Right lobe of liver (tissue), 6 donors: Measurements from ENCODE around the gene CACNA1D. TPM values are rescaled to one million over a fixed set of nuclear protein-coding genes. Genes with fewer than 3 reads are reported as not detected.

Source experiments
- ATAC-seq, 4 donors: fragments of 200-7000 bp; cut with Tn5 transposase; one replicate each; pipeline ENCODE4 v1.9.1; 2020; ENCODE audit warnings: mild to moderate bottlenecking in 4 of 4, moderate library complexity in 4 of 4
- DNase-seq, 3 donors: peaks; one replicate each; pipeline ENCODE4 v3.0.0-alpha.2; 2020
- H3K27ac ChIP-seq, 3 donors: fragments of 200-600 bp; one replicate each; pipeline ENCODE4 v1.8.0; 2022
- H3K27me3 ChIP-seq, 2 donors: fragments of 200-600 bp; one replicate each; pipeline ENCODE4 v1.8.0; 2022
- H3K36me3 ChIP-seq, 4 donors: fragments of 200-600 bp; sonication (generic) in 1 of 4; one replicate each; pipeline versions ENCODE4 v1.5.1 to v1.8.0; 2017 to 2022; ENCODE audit warnings: control low read depth in 1 of 4
- H3K4me1 ChIP-seq, 4 donors: fragments of 200-600 bp; sonication (generic) in 1 of 4; one replicate each; pipeline versions ENCODE4 v1.5.1 to v1.8.0; 2017 to 2022; ENCODE audit warnings: control low read depth in 1 of 4
- H3K4me3 ChIP-seq, 3 donors: fragments of 200-600 bp; one replicate each; pipeline ENCODE4 v1.8.0; 2022
- H3K9me3 ChIP-seq, 4 donors: fragments of 200-600 bp; sonication (generic) in 1 of 4; one replicate each; pipeline versions ENCODE4 v1.5.1 to v1.8.0; 2017 to 2022; ENCODE audit warnings: control low read depth in 1 of 4
- CTCF ChIP-seq, 4 donors: fragments of 200-600 bp in 3 of 4; fragments of 450-650 bp in 1 of 4; IDR thresholded peaks; one replicate each; pipeline versions ENCODE4 v1.5.1 to v1.8.0; 2016 to 2022; ENCODE audit warnings: antibody characterized with exemption in 4 of 4, mild to moderate bottlenecking in 2 of 4
- POLR2A ChIP-seq: fragments of 450-650 bp; IDR thresholded peaks from one replicate; pipeline ENCODE4 v1.6.1; 2017; ENCODE audit warnings: antibody characterized with exemption, mild to moderate bottlenecking
- WGBS: methylation state at CpG from one replicate; pipeline ENCODE4 v1.1.6; 2018; ENCODE audit warnings: low coverage, low lambda C conversion rate; ENCODE audit not compliant: insufficient coverage; ENCODE audit errors: missing lambda C conversion rate; 5-methylcytosine and 5-hydroxymethylcytosine counted together
- intact Hi-C, 2 donors: fragments of 100-400 bp; cut with DNase I; formaldehyde crosslinking; loops; one replicate each; pipeline versions ENCODE4 v1.11.2 to v1.14.1; 2022
- total RNA-seq, 6 experiments: library from RNA; depleted of rRNA in 2 of 6; stranded (reverse); fragments of >200 nt in 2 of 6; fragmentation: NEBNext Ultra II Directional in 3 of 6; extraction: Animal tissue kit (Norgen Biotek cat#: 25700) in 3 of 6; gene quantifications; one replicate each; pipeline versions ENCODE4 v1.1.0 to v1.2.4, GENCODE V29; 2016 to 2023
- donor health status: DM: no; HTN: yes; CAD: no.
- donor health status: DM: no; HTN: no; CAD: no.
- donor health status: DM: no; HTN: no; CAD: no.
- donor health status: DM: no; HTN: yes; CAD: no.
- donor health status: DM: no; HTN: yes; CAD: no.

The CACNA1D gene
- total RNA-seq, 6 experiments from 2014 or later, result 5.5 to 12.7 (median 9.3) TPM

- WGBS, result 67% methylated on average over 2 of the region's 4 CpGs
Measured at GRCh38 chr3:53816425-53816824, 322.0 kb downstream of the CACNA1D start.

GRCh38 chr3:53817211-53817610 lies 322.8 kb downstream of the CACNA1D start:
- ATAC-seq (no peak), DNase-seq (peak in 1 of 3 donors; percentile 45)
- H3K27ac ChIP-seq, result no peak overlapping the region
- no peaks in the 10 kb centered on the region for H3K27me3 ChIP-seq
- TF ChIP-seq CTCF (IDR thresholded peaks at IDR 0.05) (no peak), POLR2A (no peak)
- H3K4me3 ChIP-seq, result no peak overlapping the region
- H3K4me1 ChIP-seq, result no peaks in the 10 kb centered on the region
- WGBS, result 63% methylated on average over 2 of the region's 6 CpGs
- no peaks in the 10 kb centered on the region for H3K9me3 ChIP-seq
- intact Hi-C loops, result no loop called here
- peaks cover 0 to 56% (median 29%) of the 10 kb centered on the region in 4 donors for H3K36me3 ChIP-seq

More at GRCh38 chr3:53816425-53816824, 322.0 kb downstream of the CACNA1D start:
- intact Hi-C loops, result no loop called here
- DNase-seq, result no peak
- Histone ChIP-seq H3K27me3 (no peaks in the 10 kb centered on the region), H3K4me3 (no peak overlapping the region), H3K9me3 (no peaks in the 10 kb centered on the region), H3K27ac (no peak overlapping the region), H3K36me3 (peaks cover 0 to 49% (median 26%) of the 10 kb centered on the region in 4 donors), H3K4me1 (no peaks in the 10 kb centered on the region)
- no peak for TF ChIP-seq CTCF (IDR thresholded peaks at IDR 0.05)
- no peak for TF ChIP-seq POLR2A
- ATAC-seq, result no peak

GRCh38 chr3:53817809-53818208 lies 323.4 kb downstream of the CACNA1D start:
- no peak for DNase-seq
- no peaks in the 10 kb centered on the region for H3K4me1 ChIP-seq
- TF ChIP-seq POLR2A (no peak), CTCF (IDR thresholded peaks at IDR 0.05) (no peak)
- no peak overlapping the region for H3K27ac ChIP-seq
- no peaks in the 10 kb centered on the region for H3K9me3 ChIP-seq
- no peak for ATAC-seq
- no peak overlapping the region for H3K4me3 ChIP-seq
- intact Hi-C loops, result no loop called here
- H3K36me3 ChIP-seq, result peaks cover 0 to 62% (median 32%) of the 10 kb centered on the region in 4 donors
- 71% methylated on average over 9 of the region's 17 CpGs for WGBS
- H3K27me3 ChIP-seq, result no peaks in the 10 kb centered on the region

GRCh38 chr3:53818221-53819162 lies 324.1 kb downstream of the CACNA1D start:
- no peaks in the 10 kb centered on the region for H3K27me3 ChIP-seq
- intact Hi-C loops, result no loop called here
- ATAC-seq (peak; percentile 33 to 55 (median 46)), DNase-seq (no peak)
- H3K4me3 ChIP-seq, result no peak overlapping the region
- H3K9me3 ChIP-seq, result no peaks in the 10 kb centered on the region
- no peaks in the 10 kb centered on the region for H3K4me1 ChIP-seq
- H3K36me3 ChIP-seq, result peaks cover 0 to 68% (median 37%) of the 10 kb centered on the region in 4 donors
- TF ChIP-seq POLR2A (no peak), CTCF (IDR thresholded peaks at IDR 0.05) (no peak)
- no peak overlapping the region for H3K27ac ChIP-seq
- 56% methylated on average over 8 of the region's 14 CpGs for WGBS
